Endothelial cell of umbilical vein (primary cell): Measurements from ENCODE around the gene CPNE1. TPM values are rescaled to one million over a fixed set of nuclear protein-coding genes. Genes with fewer than 3 reads are reported as not detected.

ENCODE experiments used
- BruUV-seq: library from RNA; stranded (reverse); fragments of 400-500 nt; replicated peaks from 2 replicates; lab custom pipeline; 2021; lab: Mats Ljungman, UMichigan
- CTCF ChIA-PET: fragments of 300-600, 350-600 bp; sonication (Branson Sonifier 250); formaldehyde crosslinking; loops from one replicate; lab custom pipeline; 2021; ENCODE audit warnings: antibody characterized with exemption, inconsistent platforms; lab: Charles Lee
- POLR2A ChIA-PET: fragments of 300-600, 350-600 bp; sonication (Branson Sonifier 250); formaldehyde crosslinking; loops from one replicate; lab custom pipeline; 2021; ENCODE audit warnings: antibody characterized with exemption, inconsistent platforms; lab: Charles Lee
- DNase-seq: peaks from one replicate; pipeline ENCODE4 v3.0.0-alpha.2; 2011; ENCODE audit warnings: low read depth, low spot score
- FAIRE-seq: peaks from 2 replicates; lab custom pipeline; 2011; peaks lifted over from hg19 to GRCh38; lab: Jason Lieb, UNC
- H2AFZ ChIP-seq: 2 replicates; pipeline ENCODE4 v1.6.0; 2012; ENCODE audit warnings: low read depth, low read length, control low read depth, inconsistent platforms
- H3K27ac ChIP-seq: 2 replicates; pipeline ENCODE4 v1.5.1; 2011; ENCODE audit warnings: low read depth, mild to moderate bottlenecking, control low read depth, low read length, moderate library complexity; ENCODE audit not compliant: insufficient read depth
- H3K27me3 ChIP-seq, 2 experiments: 2 replicates each; pipeline versions ENCODE4 v1.6.0 to v1.6.1; 2011; ENCODE audit warnings: low read length in 2 of 2, mixed read lengths in 1 of 2; ENCODE audit not compliant: control insufficient read depth in 2 of 2, insufficient read depth in 2 of 2
- H3K36me3 ChIP-seq, 2 experiments: 2 replicates in 1 of 2; 3 replicates in 1 of 2; pipeline ENCODE4 v1.5.1; 2011; ENCODE audit warnings: low read length in 2 of 2, mild to moderate bottlenecking in 1 of 2, moderate library complexity in 1 of 2; ENCODE audit not compliant: control insufficient read depth in 2 of 2, insufficient read depth in 2 of 2; ENCODE audit errors: extremely low read depth in 1 of 2
- H3K4me1 ChIP-seq: 3 replicates; pipeline ENCODE4 v1.5.1; 2011; ENCODE audit warnings: mild to moderate bottlenecking, low read length; ENCODE audit not compliant: control insufficient read depth, insufficient read depth; ENCODE audit errors: extremely low read depth
- H3K4me2 ChIP-seq: 2 replicates; pipeline ENCODE4 v1.6.1; 2011; ENCODE audit warnings: low read length, control low read depth, mixed read lengths; ENCODE audit not compliant: insufficient read depth
- H3K4me3 ChIP-seq, 3 experiments: fragments of 200-600 bp in 1 of 3; sonication (generic), shearing (Covaris generic) in 1 of 3; replicated peaks in 1 of 3; 2 replicates each; pipeline ENCODE4 v1.5.1; 2011 to 2016; ENCODE audit warnings: control low read depth in 3 of 3, low read length in 3 of 3, mild to moderate bottlenecking in 2 of 3, inconsistent platforms in 1 of 3, low read depth in 1 of 3, moderate library complexity in 1 of 3; ENCODE audit not compliant: insufficient read depth in 1 of 3
- H3K79me2 ChIP-seq: 2 replicates; pipeline ENCODE4 v1.6.0; 2012; ENCODE audit warnings: low read length, inconsistent platforms; ENCODE audit not compliant: control insufficient read depth, insufficient read depth
- H3K9ac ChIP-seq: replicated peaks from 2 replicates; pipeline ENCODE3; 2011; ENCODE audit warnings: low read length, control low read depth; ENCODE audit not compliant: insufficient read depth; ENCODE audit errors: extremely low read depth
- H3K9me1 ChIP-seq: replicated peaks from 3 replicates; pipeline ENCODE4 v1.6.0; 2011; ENCODE audit warnings: mild to moderate bottlenecking, low read length; ENCODE audit not compliant: control insufficient read depth, insufficient read depth; ENCODE audit errors: extremely low read depth
- H3K9me3 ChIP-seq: replicated peaks from 2 replicates; pipeline ENCODE4 v1.5.1; 2012; ENCODE audit warnings: low read length, inconsistent platforms; ENCODE audit not compliant: control insufficient read depth, insufficient read depth
- H4K20me1 ChIP-seq: replicated peaks from 2 replicates; pipeline ENCODE3; 2011; ENCODE audit warnings: mild to moderate bottlenecking, low read length; ENCODE audit not compliant: control insufficient read depth, insufficient read depth; ENCODE audit errors: extremely low read depth
- CTCF ChIP-seq, 2 donors: IDR thresholded peaks; 1 replicate in 1 of 2; 2 replicates in 1 of 2; pipeline ENCODE4 v1.5.1; 2011; ENCODE audit warnings: low read length in 2 of 2, mild to moderate bottlenecking in 2 of 2, moderate library complexity in 2 of 2, control low read depth in 1 of 2, inconsistent platforms in 1 of 2, low read depth in 1 of 2; ENCODE audit not compliant: insufficient read depth in 1 of 2; ENCODE audit errors: extremely low read depth in 1 of 2
- GATA2 ChIP-seq: IDR thresholded peaks from 2 replicates; pipeline ENCODE4 v1.7.0; 2011; ENCODE audit warnings: low read depth, mild to moderate bottlenecking, moderate library complexity, mixed read lengths, low read length; ENCODE audit not compliant: insufficient read length, insufficient read depth
- JUN ChIP-seq: IDR thresholded peaks from 2 replicates; pipeline ENCODE4 v1.6.1; 2011; ENCODE audit warnings: borderline replicate concordance, low read depth; ENCODE audit not compliant: insufficient read length, insufficient read depth
- MAX ChIP-seq: IDR thresholded peaks from 2 replicates; pipeline ENCODE4 v1.6.1; 2011; ENCODE audit not compliant: insufficient read depth, insufficient read length
- MYC ChIP-seq: IDR thresholded peaks from one replicate; pipeline ENCODE4 v1.6.1; 2011; ENCODE audit warnings: mild to moderate bottlenecking, low read depth, low read length
- POLR2A ChIP-seq: IDR thresholded peaks from 2 replicates; pipeline ENCODE4 v1.6.1; 2012; ENCODE audit warnings: low read depth, mild to moderate bottlenecking, control low read depth, low read length
- dilution Hi-C: fragments of 300-500 bp; cut with MboI; formaldehyde crosslinking; loops from one replicate; pipeline ENCODE4 v1.15.0; 2019; ENCODE audit warnings: low sequenced_read_pairs; ENCODE audit not compliant: extremely low pct_ligation_motif_present
- intact Hi-C: fragments of 100-400 bp; cut with micrococcal nuclease; formaldehyde crosslinking; loops from one replicate; pipeline ENCODE4 v1.10.0; 2022
- polyA plus RNA-seq, 4 experiments: library from polyadenylated mRNA; depleted of rRNA in 3 of 4; stranded (reverse) in 3 of 4; unstranded in 1 of 4; fragments of >200 nt; gene quantifications; 2 replicates each; pipeline versions ENCODE4 v1.2.1 to v1.2.3, GENCODE V29; 2011 to 2012; ENCODE audit warnings: missing spikeins in 1 of 4
- total RNA-seq: library from RNA; stranded (reverse); gene quantifications from 2 replicates; pipeline ENCODE4 v1.2.3, GENCODE V29; 2021

The CPNE1 gene
- total and polyA plus RNA-seq, 2 donors (not counting 3 experiments of a cell fraction or from before 2014, with no cell fraction given), result 244 to 316 TPM

- BruUV-seq, result no TSS peak
- Histone ChIP-seq H3K9ac (no peak overlapping the region), H3K27ac (no peak overlapping the region), H3K9me3 (no peaks in the 10 kb centered on the region), H3K36me3 (no peaks in the 10 kb centered on the region), H2AFZ (no peak overlapping the region), H3K27me3 (peaks cover 0 to 4% of the 10 kb centered on the region in 2 experiments), H4K20me1 (no peaks in the 10 kb centered on the region), H3K4me2 (no peak overlapping the region), H3K79me2 (no peaks in the 10 kb centered on the region), H3K9me1 (no peaks in the 10 kb centered on the region), H3K4me3 (no peak overlapping the region), H3K4me1 (no peaks in the 10 kb centered on the region)
- intact Hi-C loops (no loop called here), dilution Hi-C loops (no loop called here)
- CTCF ChIA-PET, result interaction anchor here (0.7 to 1.0 kb wide), 4 partner anchors 12 to 1948 kb away, joined by 3 to 7 read pairs (median 4); no protein-coding TSS in a partner anchor
- TF ChIP-seq JUN, result no peak
- no peak for TF ChIP-seq GATA2
- no peak for TF ChIP-seq MAX
- no peak for TF ChIP-seq POLR2A
- TF ChIP-seq CTCF (IDR thresholded peaks at IDR 0.05; ENCODE audit: extremely low read depth in 1 of 2, insufficient read depth in 1 of 2, low read depth in 1 of 2, low read length in 2 of 2), result no peak
- TF ChIP-seq MYC, result no peak
- DNase-seq, result no peak
- FAIRE-seq, result no peak
- POLR2A ChIA-PET, result interaction anchor here (0.7 kb wide), 1 partner anchor 380 kb away, joined by 5 read pairs; no protein-coding TSS in a partner anchor
Measured at GRCh38 chr20:35592339-35592974, 72.2 kb downstream of the CPNE1 start.
